ENCODE measurements around the gene RGS3.

DNA sequence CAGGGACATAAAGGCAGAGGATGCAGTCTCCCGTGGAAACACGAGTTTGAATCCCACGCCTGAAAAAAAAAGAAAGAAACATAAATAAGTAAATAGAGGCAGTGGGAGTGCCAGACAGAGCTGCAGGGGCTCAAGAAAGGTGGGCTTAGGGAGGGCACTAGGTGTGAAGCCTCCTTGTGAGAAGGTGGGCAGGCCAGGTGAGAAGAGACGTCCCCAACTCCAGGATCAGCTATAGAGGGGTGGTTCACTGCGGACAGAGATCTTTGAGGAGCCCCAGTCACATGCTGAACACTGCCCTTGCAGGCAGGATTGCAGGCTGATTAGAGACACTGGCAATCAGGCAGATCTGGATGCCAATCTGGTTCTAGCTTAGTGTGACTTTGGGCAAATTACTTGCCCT lies 172.1 kb downstream of the RGS3 start:
- TF ChIP-seq SNAI2 (CRISPR knock-in tag; IDR thresholded peaks at IDR 0.05) = no peak
- TF ChIP-seq, protein P1, sequence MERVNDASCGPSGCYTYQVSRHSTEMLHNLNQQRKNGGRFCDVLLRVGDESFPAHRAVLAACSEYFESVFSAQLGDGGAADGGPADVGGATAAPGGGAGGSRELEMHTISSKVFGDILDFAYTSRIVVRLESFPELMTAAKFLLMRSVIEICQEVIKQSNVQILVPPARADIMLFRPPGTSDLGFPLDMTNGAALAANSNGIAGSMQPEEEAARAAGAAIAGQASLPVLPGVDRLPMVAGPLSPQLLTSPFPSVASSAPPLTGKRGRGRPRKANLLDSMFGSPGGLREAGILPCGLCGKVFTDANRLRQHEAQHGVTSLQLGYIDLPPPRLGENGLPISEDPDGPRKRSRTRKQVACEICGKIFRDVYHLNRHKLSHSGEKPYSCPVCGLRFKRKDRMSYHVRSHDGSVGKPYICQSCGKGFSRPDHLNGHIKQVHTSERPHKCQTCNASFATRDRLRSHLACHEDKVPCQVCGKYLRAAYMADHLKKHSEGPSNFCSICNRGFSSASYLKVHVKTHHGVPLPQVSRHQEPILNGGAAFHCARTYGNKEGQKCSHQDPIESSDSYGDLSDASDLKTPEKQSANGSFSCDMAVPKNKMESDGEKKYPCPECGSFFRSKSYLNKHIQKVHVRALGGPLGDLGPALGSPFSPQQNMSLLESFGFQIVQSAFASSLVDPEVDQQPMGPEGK (CRISPR knock-in tag; IDR thresholded peaks at IDR 0.05; ENCODE audit: borderline replicate concordance) = no peak
- no peak for TF ChIP-seq OSR1 (CRISPR knock-in tag; IDR thresholded peaks at IDR 0.05)
- TF ChIP-seq ARNTL (CRISPR knock-in tag; IDR thresholded peaks at IDR 0.05; ENCODE audit: borderline replicate concordance, low read depth) = no peak
- no peak for TF ChIP-seq ZNF8 (CRISPR knock-in tag; IDR thresholded peaks at IDR 0.05)
- no peak for TF ChIP-seq GLIS3 (CRISPR knock-in tag; IDR thresholded peaks at IDR 0.05)
- no peak for TF ChIP-seq CREB5 (CRISPR knock-in tag; IDR thresholded peaks at IDR 0.05; ENCODE audit: low read depth)
